ENCODE results near the gene LAPTM4A. TPM values are rescaled to one million over a fixed set of nuclear protein-coding genes. Genes with fewer than 3 reads are reported as not detected.
"Not testable (repeated sequence)": the region's sequence is repeated elsewhere in the genome, so short reads cannot be mapped to it uniquely, and the experiment has no call there.

Gene LAPTM4A
- total RNA-seq, 1 donor from 2014 or later: 92.9 TPM

- DNase-seq (ENCODE audit: low spot score in 2 of 2) (no peak), FAIRE-seq (no peak)
These were observed 26.0 kb upstream of the LAPTM4A start for GRCh38 chr2:20077411-20077940.

DNA sequence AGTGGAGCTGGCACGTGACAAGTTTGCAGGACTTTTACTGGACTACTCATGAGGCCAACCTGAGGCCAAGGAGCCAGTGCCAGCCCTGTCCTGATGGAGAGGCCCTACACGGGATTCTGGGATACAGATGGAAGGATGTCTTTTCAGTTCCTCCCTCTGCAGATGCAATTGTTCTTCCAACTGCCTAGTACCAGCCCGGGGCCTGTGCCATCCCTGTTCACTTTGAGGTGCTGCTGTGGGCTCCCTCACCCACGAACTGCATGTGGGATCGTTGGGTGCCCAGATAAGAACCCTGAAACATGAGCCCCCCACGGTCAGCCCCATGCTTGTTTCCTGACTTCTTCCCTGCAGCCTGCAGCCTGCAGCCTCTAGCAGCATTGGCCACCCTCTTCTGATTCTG lies 25.3 kb upstream of the LAPTM4A start:
- DNase-seq (ENCODE audit: low spot score in 2 of 2) (no peak), FAIRE-seq (no peak)

DNA sequence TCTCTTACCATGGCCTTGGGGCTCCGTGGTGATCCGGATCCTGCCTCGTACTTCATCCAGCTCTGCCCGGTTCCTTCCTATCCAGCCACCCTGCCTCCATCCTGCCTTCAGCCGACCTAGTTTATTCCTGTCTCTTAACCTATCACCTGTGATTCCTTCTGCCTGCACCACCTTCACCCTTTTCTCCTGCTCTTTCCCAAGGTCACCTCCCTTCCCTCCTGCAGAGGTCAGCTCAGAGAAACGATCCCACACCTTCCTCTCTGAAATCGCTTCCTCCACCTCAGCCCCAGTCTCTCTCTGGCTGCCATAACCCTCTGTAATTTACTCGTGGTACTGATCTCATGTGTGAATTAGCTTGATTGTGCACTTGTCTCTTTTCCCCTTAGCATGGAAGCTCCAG lies 23.5 kb upstream of the LAPTM4A start:
- DNase-seq (ENCODE audit: low spot score in 2 of 2): no peak
- no peak for FAIRE-seq

- DNase-seq (ENCODE audit: low spot score in 2 of 2); FAIRE-seq: not testable (repeated sequence)
These were observed 22.7 kb upstream of the LAPTM4A start for GRCh38 chr2:20074046-20074648.

GRCh38 chr2:20073460-20073859 lies 22.0 kb upstream of the LAPTM4A start:
- DNase-seq (ENCODE audit: low spot score in 2 of 2) (no peak), FAIRE-seq (no peak)

DNA sequence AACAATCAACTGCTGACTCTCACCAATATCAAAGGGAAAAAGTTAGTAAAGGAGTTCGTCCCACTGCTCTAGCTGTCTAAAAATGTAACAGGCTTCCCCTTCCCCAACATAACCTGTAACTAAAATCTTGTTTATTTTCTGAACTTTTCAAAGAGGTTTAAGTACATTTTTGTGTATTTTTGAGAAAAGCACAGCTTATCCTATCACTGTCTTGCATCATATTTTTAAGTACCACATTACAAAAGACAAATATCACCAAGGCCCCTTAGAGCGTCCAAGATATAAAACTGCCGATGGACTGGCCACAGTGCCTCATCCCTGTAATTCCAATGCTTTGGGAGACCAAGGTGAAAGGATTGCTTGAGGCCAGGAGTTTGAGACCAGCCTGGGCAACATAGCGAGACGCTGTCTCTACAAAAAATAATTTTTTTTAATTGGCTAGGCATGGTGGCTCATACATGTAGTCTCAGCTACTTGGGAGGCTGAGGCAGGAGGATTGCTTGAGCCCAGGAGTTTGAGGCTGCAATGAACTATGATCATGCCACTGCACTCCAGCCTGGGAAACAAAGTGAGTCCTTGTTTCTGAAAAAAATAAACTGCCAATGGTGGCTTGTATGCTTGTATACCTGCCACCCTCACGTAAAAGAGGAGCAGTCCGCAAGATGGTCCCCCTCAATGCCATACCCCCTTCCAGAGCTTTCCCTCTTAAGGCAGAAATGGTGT lies 21.2 kb upstream of the LAPTM4A start:
- FAIRE-seq (no peak), DNase-seq (ENCODE audit: low spot score in 2 of 2) (no peak)

DNA sequence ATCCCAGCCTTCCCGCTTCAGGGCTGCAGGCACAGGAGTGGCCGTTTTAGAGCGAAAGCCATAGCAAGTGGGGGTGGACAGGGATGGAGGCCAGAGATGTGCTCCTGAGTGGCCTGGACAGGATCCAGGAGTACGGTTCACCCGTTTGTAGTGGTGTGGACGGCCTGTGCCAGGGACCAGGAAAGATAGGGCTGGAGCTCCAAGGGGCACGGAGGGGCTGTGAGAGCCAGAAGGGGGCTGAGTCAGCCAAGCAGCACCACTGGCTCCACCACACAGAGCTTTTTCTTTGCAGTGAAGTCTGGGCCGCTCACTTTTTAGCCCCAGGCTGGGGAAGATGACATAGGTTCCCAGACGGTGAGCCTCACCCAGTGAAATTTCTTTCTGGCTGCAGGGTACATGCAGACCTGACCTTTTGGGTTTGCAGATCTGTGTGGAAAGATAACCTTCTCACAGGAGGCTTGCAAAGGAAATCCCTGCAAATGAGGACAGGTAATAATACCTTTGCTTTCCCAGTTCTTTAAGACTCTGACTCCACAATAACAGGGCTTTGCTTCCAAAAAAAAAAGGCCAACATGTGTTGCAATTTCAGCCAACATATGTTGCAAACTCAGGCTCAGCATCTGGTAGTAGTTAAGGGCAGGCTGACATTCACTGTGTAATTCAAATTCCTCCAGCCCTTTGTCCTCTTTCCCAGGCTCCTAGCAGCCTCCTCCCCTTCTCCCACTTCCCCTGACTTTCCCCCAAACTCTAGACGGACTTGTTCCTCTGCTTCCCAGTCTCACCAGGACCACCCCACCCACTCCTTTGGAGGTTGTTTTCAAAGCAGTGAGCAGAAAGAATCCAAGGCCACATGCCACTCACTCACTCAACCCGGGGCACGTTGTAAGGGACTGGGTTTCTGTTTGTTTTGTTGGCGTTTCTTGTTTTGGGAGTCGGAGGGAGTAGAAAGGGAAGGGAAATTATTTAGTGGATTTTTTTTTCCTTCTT lies 20.3 kb upstream of the LAPTM4A start:
- no peak for DNase-seq (ENCODE audit: low spot score in 2 of 2)
- FAIRE-seq: no peak

DNA sequence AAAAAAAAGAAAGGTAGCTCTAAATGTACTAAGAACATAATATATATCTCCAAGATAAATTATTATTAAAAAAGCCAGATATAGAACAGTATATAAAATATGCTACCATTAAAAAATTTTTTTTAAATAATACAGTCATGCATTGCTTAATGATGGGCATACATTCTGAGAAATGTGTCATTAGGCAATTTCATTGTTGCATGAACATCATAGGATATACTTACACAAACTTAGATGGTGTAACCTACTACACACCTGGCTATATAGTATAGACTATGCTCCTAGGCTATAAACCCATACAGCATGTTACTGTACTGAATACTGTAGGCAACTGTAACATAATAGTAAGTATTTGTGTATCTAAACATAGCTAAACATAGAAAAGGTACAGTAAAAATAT lies 18.3 kb upstream of the LAPTM4A start:
- DNase-seq (ENCODE audit: low spot score in 2 of 2) (no peak), FAIRE-seq (no peak)

DNA sequence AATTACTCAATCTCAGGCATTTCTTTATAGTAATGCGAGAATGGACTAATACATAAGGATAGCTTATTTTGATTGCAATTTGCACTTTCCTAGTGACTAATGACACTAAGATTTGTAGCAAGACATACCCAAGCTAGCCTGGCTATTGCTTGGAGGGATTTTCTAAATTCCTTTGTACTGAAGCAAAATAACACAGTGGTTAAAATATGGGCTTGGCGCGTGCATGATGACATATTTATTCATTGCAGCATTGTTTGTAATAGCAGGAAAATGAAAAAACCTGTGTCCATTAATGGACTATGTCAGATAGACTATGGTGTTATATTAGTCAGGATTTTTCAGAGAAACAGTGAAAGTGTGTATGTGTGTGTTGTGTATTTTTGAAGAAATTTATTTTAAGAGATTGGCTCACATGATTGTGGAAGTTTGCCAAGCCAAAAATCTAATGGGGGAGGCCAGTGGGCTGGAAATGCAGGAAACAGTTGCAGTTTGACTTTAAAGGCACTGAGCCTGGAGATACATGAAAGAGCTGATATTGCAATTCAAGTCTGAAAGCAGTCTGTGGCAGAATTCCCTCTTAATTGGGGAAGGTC lies 16.7 kb upstream of the LAPTM4A start:
- FAIRE-seq (no peak), DNase-seq (ENCODE audit: low spot score in 2 of 2) (no peak)

DNA sequence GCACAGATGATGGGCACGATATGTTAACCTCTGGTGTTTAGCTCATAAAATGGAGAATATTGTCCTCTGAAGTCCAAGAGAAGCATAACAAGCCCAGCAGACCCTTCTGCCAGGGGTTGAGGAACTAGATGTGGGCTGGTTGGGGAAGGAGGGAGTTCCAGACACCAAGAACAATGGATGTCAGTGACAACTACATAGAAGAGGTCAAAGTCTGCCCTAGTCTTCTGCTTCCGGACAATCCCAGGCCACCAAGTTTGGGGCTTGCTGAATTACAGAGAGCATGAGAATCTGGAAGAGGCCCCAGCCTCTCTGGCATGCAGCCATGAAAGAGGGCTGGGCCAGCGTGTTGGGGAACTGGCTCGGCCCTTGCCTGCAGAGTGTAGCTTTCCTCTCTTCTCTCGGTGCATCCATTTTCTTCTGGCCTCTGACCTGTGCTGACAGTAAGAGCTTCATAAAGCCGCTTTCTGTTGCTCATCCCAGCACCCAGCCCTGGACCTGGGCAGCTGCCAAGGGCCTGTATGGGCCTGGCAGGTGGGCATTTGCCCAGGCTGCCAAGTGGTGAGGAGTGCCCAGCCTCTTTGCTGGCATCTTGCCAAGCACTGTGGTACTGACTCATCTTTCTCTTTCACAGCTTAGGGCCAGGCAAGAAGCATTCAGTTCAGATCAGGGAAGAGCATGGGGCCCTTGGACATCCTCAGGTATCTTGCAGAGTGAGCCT lies 14.6 kb upstream of the LAPTM4A start:
- no peak for FAIRE-seq

DNA sequence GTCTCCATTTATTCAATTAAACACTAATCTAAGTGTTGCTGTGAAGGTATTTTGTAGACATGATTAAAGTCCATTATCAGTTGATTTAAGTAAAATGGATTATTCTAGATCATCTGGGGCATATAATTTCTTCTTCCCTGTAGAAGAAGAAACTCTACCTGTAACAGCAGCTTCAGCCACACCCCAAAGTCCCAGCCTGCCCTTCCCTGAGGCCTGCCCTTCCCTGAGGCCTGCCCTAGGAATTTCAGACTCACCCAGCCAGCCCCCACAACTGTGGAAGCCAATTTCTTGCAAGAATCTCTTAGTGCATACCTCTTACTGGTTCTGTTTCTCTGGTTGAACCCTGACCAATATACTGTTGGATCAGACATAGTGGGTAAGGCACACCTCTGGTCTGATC lies 13.4 kb upstream of the LAPTM4A start:
- DNase-seq (ENCODE audit: low spot score in 2 of 2) (no peak), FAIRE-seq (no peak)

More for the DNA sequence above, 14.6 kb upstream of the LAPTM4A start:
- peak in 1 of 2 donors; percentile 31 for DNase-seq (ENCODE audit: low spot score in 2 of 2)

- DNase-seq (ENCODE audit: low spot score in 2 of 2) (no peak), FAIRE-seq (no peak)
These were observed 13.0 kb upstream of the LAPTM4A start for GRCh38 chr2:20064421-20064820.

DNA sequence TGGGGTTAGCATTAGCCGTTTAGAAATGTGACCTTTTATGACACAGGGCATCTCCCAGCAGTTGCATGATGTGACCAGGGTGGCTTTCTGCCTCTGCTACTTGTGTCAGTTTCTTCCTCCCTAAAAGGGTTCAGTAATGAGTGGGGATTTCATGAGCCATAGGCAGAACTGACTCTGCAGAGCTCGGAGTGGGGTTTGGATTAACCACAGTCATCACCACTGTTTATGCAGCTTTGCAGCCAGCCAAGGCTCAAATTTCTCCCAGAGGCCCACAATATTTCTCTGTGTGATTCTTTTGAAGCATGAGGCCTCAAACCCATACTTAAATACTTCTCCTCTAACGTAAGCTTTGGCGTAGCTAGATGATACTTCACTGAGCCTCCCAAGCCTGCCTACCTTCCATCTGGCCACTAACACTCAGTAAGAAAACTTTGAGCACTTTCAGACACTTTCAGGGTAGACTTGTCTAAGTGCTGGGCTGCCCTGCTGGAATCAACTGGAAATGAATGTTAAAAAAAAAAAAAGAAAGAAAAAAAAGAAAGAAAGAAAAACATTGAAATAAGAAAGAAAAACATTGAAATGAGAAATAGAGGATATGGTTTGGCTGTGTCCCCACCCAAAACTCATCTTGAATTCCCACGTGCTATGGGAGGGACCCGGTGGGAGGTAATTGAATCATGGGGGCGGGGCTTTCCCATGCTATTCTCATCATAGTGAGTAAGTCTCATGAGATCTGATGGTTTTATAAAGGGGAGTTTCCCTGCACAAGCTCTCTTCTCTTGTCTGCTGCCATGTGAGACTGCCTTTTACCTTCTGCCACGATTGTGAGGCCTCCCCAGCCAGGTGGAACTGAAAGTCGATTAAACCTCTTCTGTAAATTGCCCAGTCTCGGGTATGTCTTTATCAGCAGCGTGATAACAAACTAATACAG lies 11.5 kb upstream of the LAPTM4A start:
- DNase-seq (ENCODE audit: low spot score in 2 of 2) (no peak), FAIRE-seq (no peak)

- no peak for DNase-seq (ENCODE audit: low spot score in 2 of 2)
- no peak for FAIRE-seq
These were observed 10.5 kb upstream of the LAPTM4A start for GRCh38 chr2:20061940-20062339.

DNA sequence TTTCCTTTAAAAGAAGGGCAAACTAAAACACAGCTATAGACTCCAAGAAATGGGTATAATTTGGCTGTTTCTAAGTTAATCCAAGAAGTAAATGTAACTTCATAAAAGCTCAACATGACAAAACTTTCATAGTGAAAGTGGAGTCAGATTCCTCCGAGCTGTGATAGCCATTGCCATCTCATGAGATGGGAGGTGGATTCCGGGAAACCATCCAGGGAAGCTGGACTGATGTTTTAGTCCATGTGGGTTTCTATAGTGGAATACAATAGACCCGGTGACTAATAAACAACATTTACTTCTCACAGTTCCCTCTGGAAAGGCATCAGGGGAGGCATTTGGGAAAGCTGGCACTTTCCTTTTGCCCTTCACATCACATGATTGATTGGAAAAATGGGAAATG lies 10.0 kb upstream of the LAPTM4A start:
- no peak for FAIRE-seq
- DNase-seq (ENCODE audit: low spot score in 2 of 2): no peak

GRCh38 chr2:20060106-20060505 lies 8.7 kb upstream of the LAPTM4A start:
- DNase-seq (ENCODE audit: low spot score in 2 of 2): no peak
- no peak for FAIRE-seq

- no peak for FAIRE-seq
These were observed 5.8 kb upstream of the LAPTM4A start for GRCh38 chr2:20057268-20057667.

GRCh38 chr2:20054931-20055330 lies 3.5 kb upstream of the LAPTM4A start:
- FAIRE-seq: no peak
- DNase-seq (ENCODE audit: low spot score in 2 of 2): no peak

More at GRCh38 chr2:20057268-20057667, 5.8 kb upstream of the LAPTM4A start:
- no peak for DNase-seq (ENCODE audit: low spot score in 2 of 2)

- DNase-seq (ENCODE audit: low spot score in 2 of 2): no peak
- FAIRE-seq: no peak
These were observed 2.7 kb upstream of the LAPTM4A start for GRCh38 chr2:20054119-20054518.
